GM12872 (cell line): Measurements from ENCODE around the gene ZC3H13.

Source experiments
- TF ChIP-seq, protein P1 (sequence below): IDR thresholded peaks from 3 replicates; pipeline ENCODE4 v1.5.1; 2011; ENCODE audit warnings: low read depth, mild to moderate bottlenecking, low read length, moderate library complexity; ENCODE audit not compliant: insufficient read depth

ZC3H13 gene

DNA sequence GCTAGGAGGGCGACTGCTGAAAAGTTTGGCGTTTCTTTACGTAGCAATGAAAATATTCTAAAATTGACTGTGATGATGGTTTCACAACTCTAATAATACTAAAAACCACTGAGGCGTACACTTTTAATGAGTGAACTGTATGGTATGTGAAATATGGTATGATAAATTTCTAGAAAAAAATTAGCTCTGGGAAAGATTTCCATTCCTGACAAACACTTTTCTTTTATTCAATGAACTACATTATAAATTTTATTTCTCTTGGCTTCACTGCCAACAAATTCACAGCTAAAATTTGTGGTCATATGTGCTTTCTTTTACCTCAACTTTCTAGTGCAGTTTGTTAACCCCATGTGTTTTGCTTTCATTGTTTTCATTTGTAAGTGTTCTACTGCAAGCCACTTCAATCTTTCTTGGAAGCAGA lies 11.1 kb downstream of the ZC3H13 start:
- TF ChIP-seq, protein P1, sequence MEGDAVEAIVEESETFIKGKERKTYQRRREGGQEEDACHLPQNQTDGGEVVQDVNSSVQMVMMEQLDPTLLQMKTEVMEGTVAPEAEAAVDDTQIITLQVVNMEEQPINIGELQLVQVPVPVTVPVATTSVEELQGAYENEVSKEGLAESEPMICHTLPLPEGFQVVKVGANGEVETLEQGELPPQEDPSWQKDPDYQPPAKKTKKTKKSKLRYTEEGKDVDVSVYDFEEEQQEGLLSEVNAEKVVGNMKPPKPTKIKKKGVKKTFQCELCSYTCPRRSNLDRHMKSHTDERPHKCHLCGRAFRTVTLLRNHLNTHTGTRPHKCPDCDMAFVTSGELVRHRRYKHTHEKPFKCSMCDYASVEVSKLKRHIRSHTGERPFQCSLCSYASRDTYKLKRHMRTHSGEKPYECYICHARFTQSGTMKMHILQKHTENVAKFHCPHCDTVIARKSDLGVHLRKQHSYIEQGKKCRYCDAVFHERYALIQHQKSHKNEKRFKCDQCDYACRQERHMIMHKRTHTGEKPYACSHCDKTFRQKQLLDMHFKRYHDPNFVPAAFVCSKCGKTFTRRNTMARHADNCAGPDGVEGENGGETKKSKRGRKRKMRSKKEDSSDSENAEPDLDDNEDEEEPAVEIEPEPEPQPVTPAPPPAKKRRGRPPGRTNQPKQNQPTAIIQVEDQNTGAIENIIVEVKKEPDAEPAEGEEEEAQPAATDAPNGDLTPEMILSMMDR = no peak

DNA sequence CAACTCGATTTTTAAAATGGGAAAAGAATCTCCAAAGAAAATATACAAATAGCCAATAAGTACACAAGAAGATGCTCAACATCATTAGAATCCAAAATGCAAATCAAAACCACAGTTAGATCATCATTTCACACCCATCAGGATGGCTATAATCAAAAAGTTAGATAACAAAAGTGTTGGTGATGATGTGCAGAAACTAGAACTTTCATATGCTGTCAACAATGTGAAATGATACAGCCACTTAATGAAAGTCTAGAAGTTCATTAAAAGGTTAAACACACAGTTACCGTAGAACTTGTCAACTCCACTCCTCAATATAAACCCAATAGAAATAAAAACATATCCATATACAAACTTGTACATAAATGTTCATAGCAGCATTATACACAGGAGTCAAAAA lies 11.8 kb downstream of the ZC3H13 start:
- TF ChIP-seq, protein P1 = no peak

DNA sequence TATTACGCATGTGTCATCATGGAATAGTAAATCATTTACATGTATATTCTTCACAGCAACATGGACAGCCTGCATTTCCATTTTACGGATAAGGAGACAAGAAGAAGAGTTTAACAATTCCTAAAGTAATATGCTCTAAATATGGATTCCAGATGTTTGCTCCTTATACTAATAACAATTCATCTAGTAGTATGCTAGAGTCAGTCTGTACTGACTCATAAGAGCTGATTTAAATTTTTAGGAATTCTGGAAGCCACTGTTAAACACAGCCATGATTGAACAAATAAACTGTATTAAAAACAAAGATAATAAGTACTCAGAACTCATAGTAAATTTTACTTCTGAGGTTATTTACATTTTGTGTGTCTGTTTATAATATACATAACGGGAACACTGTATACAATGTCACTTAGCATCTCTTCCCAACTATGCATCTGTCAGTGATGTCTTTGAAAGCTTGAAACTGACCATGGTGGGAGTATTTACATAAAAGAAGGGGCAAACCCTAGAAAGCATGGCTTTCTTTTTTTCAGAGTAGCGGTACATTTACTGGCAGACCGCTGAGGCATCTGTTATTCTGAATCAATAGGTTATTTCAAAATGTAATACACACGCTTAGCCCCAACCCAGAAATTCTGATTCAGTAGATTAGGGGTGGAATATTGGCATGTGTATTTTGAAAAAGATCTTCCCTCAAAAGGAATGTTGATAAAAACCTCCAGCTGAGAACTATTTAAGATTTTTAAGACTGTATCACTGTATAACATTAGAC lies 12.9 kb downstream of the ZC3H13 start:
- TF ChIP-seq, protein P1 = no peak

DNA sequence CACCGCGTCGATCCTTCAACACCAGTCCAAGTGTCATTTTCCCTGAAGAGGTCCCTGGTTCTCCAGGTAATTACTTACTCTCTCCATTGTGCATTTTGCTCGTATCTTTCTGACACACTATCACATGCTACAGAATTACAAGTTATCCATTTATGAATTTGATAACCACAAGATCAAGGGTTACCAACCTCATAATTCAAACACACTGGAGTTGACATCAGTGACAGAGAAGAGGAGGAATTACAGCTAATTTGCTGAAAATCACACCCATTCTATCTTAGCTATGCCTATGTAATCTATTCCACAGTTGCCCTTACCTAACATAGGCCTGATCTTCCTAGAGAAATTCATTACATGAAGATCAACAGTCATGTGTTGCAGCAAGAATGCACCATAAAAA lies 14.2 kb downstream of the ZC3H13 start:
- TF ChIP-seq, protein P1 = no peak

DNA sequence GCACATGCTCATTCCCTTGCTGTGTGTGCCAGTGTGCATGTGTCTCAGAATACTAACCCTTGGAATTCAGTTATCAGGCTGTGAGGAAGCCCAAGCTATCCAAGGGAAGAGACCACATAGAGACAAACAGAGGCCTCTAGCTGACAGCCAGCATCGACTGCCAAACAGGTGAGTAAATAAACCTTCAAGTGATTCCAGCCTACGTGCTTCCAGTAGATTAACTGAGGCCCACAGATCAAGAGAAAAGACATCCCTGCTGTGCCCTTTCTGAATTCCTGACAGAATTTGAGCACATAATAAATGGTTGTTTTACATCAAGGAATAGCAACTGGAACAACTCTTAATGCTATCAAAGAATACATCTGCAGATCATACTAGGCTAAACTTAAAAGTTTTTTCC lies 17.5 kb downstream of the ZC3H13 start:
- TF ChIP-seq, protein P1 = no peak

DNA sequence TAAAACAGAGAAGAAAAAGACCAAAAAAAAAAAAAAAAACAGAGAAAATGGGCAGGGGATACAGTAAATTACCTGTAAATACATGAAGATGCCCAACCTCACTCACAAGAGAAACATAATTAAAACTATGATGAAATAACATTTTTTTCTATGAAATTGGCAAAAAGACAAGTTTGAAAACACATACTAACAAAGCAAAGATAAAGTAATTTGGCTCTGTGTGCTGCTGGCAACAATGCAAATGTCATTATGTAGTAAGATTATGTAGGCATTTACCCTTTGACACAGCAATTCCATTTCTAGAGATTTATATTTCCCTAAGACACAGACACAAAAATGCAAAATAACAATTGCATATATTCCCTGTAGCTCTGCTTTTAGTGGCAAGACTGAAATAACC lies 20.2 kb downstream of the ZC3H13 start:
- TF ChIP-seq, protein P1 = no peak

DNA sequence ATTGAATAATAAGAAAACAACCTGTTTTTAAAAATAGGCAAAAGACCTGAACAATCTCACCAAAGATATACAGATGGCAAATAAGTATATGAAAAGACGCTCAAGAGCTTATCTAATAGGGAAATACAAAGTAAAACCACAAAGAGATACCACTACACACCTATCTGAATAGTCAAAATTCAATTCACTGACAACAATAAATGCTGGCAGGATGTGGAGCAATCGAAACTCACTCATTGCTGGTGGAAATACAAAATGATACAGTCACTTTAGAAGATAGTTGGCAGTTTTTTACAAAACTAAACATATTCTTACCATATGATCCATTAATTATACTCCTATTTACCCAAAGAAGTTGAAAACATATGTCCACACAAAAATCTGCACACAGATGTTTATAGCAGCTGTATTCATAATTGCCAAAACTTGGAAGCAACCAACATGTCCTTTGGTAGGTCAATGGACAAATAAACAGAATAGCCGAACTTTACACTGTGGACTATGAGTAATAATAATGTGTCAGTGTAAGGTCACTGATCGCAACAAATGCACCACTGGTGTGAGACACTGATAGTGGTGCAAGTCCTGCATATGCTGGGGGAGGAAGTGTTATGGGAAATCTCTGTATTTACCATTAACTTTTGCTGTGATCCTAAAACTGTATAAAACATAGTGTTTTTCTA lies 20.8 kb downstream of the ZC3H13 start:
- TF ChIP-seq, protein P1 = no peak
